GM23338 (cell line): ENCODE results near the gene MEGF11. TPM values are rescaled to one million over a fixed set of nuclear protein-coding genes. Genes with fewer than 3 reads are reported as not detected.

Experiments used
- ATAC-seq: fragments of 200-7000 bp; cut with Tn5 transposase; 3 replicates; pipeline ENCODE4 v1.9.1; 2020
- DNase-seq: peaks from one replicate; pipeline ENCODE4 v3.0.0-alpha.2; 2015; ENCODE audit warnings: low spot score
- H2AFZ ChIP-seq: fragments of 200-600 bp; sonication (generic); 2 replicates; pipeline ENCODE4 v1.8.0; 2016; ENCODE audit warnings: antibody characterized with exemption, mild to moderate bottlenecking, moderate library complexity
- H3F3A ChIP-seq: fragments of 200-600 bp; sonication (generic); replicated peaks from 2 replicates; pipeline ENCODE4 v1.8.0; 2017; ENCODE audit warnings: antibody characterized with exemption, mixed run types, low read depth
- H3K27ac ChIP-seq: fragments of 200-600 bp; sonication (generic); 2 replicates; pipeline ENCODE4 v1.6.1; 2016; ENCODE audit warnings: low read depth
- H3K27me3 ChIP-seq: fragments of 200-600 bp; sonication (generic); 2 replicates; pipeline ENCODE4 v1.8.0; 2016; ENCODE audit warnings: mild to moderate bottlenecking, mixed run types, moderate library complexity; ENCODE audit not compliant: insufficient read depth
- H3K36me3 ChIP-seq: fragments of 200-600 bp; sonication (generic); 2 replicates; pipeline ENCODE4 v1.8.0; 2016; ENCODE audit warnings: mild to moderate bottlenecking; ENCODE audit not compliant: insufficient read depth
- H3K4me1 ChIP-seq: fragments of 200-600 bp; sonication (generic); 2 replicates; pipeline ENCODE4 v1.8.0; 2016; ENCODE audit warnings: mild to moderate bottlenecking, moderate library complexity; ENCODE audit not compliant: insufficient read depth
- H3K4me2 ChIP-seq: fragments of 200-600 bp; sonication (generic); 2 replicates; pipeline ENCODE4 v1.7.1; 2017; ENCODE audit warnings: mixed run types
- H3K4me3 ChIP-seq: fragments of 200-600 bp; sonication (generic); 2 replicates; pipeline ENCODE4 v1.6.1; 2016; ENCODE audit warnings: mixed run types
- H3K79me2 ChIP-seq: fragments of 200-600 bp; sonication (generic); replicated peaks from 2 replicates; pipeline ENCODE4 v1.8.0; 2017; ENCODE audit warnings: mild to moderate bottlenecking; ENCODE audit not compliant: insufficient read depth
- H3K9me2 ChIP-seq: fragments of 200-600 bp; sonication (generic); 2 replicates; pipeline ENCODE4 v1.8.0; 2017; ENCODE audit not compliant: insufficient read depth
- H4K20me1 ChIP-seq: fragments of 200-600 bp; sonication (generic); replicated peaks from 2 replicates; pipeline ENCODE4 v1.8.0; 2017; ENCODE audit warnings: mild to moderate bottlenecking; ENCODE audit not compliant: insufficient read depth
- H3K27ac Mint-ChIP-seq: 2 replicates; pipeline ENCODE4 v1.8.0; 2020; ENCODE audit warnings: inconsistent platforms, mild to moderate bottlenecking, moderate library complexity, mixed read lengths
- H3K27me3 Mint-ChIP-seq: 3 replicates; pipeline ENCODE4 v1.8.0; 2022; ENCODE audit warnings: low read depth, mild to moderate bottlenecking, moderate library complexity, mixed read lengths, inconsistent platforms; ENCODE audit not compliant: insufficient read depth, poor library complexity
- H3K36me3 Mint-ChIP-seq: 3 replicates; pipeline ENCODE4 v1.8.0; 2021; ENCODE audit warnings: low read depth, mild to moderate bottlenecking, inconsistent platforms, moderate library complexity, mixed read lengths
- H3K4me1 Mint-ChIP-seq: 3 replicates; pipeline ENCODE4 v1.8.0; 2020; ENCODE audit warnings: mild to moderate bottlenecking, inconsistent platforms, mixed read lengths
- H3K4me3 Mint-ChIP-seq: 3 replicates; pipeline ENCODE4 v1.8.0; 2021; ENCODE audit warnings: moderate library complexity, mild to moderate bottlenecking, inconsistent platforms, mixed read lengths
- H3K9me3 Mint-ChIP-seq: 3 replicates; pipeline ENCODE4 v1.8.0; 2020; ENCODE audit warnings: moderate library complexity, mild to moderate bottlenecking, inconsistent platforms, mixed read lengths
- CREB1 ChIP-seq: fragments of 250-450 bp; sonication (Bioruptor Pico); IDR thresholded peaks from 2 replicates; pipeline ENCODE4 v1.5.0; 2020; ENCODE audit warnings: low read depth, mild to moderate bottlenecking, moderate library complexity
- ETS1 ChIP-seq: IDR thresholded peaks from 2 replicates; pipeline ENCODE4 v1.6.1; 2016; ENCODE audit warnings: antibody characterized with exemption
- EZH2 ChIP-seq: fragments of 200-600 bp; sonication (generic); IDR thresholded peaks from one replicate; pipeline ENCODE4 v1.8.0; 2017; ENCODE audit warnings: antibody characterized with exemption, mild to moderate bottlenecking, low read depth; ENCODE audit not compliant: unreplicated experiment
- NANOG ChIP-seq: IDR thresholded peaks from 2 replicates; pipeline ENCODE4 v1.6.1; 2016; ENCODE audit warnings: antibody characterized with exemption, borderline replicate concordance
- POLR2AphosphoS5 ChIP-seq: IDR thresholded peaks from 2 replicates; pipeline ENCODE4 v1.6.1; 2016; ENCODE audit warnings: antibody characterized with exemption, low read depth
- STAT1 ChIP-seq: IDR thresholded peaks from one replicate; pipeline ENCODE4 v1.6.1; 2016; ENCODE audit warnings: antibody characterized with exemption; ENCODE audit not compliant: unreplicated experiment
- polyA plus RNA-seq: library from polyadenylated mRNA; unstranded; fragments of >200 nt; fragmentation: Nextera tagmentation; extraction: Ambion mirVana; gene quantifications from 2 replicates; pipeline ENCODE4 v1.2.1, GENCODE V29; 2016
- total RNA-seq: library from RNA; depleted of rRNA; stranded (reverse); fragments of >200 nt; shearing (Covaris generic); gene quantifications from 2 replicates; pipeline ENCODE4 v1.2.3, GENCODE V29; 2014
- TF ChIP-seq, protein P1 (sequence below), 2 experiments: fragments of 200-600 bp in 1 of 2; sonication (generic) in 1 of 2; conservative IDR thresholded peaks; 2 replicates each; pipeline versions ENCODE4 v1.5.1 to v1.6.1; 2016 to 2017; ENCODE audit warnings: antibody characterized with exemption in 2 of 2, low read depth in 2 of 2, mild to moderate bottlenecking in 2 of 2, moderate library complexity in 1 of 2
- TF ChIP-seq, protein P2 (sequence below): IDR thresholded peaks from one replicate; pipeline ENCODE4 v1.6.1; 2018; ENCODE audit warnings: antibody characterized with exemption; ENCODE audit not compliant: unreplicated experiment
- TF ChIP-seq, protein P3 (sequence below): fragments of 250-450 bp; sonication (Bioruptor Pico); IDR thresholded peaks from 2 replicates; pipeline ENCODE4 v1.5.0; 2020; ENCODE audit warnings: mild to moderate bottlenecking, moderate library complexity

MEGF11 gene
- total and polyA plus RNA-seq, 2 experiments from 2014 or later, result 1.3 to 1.9 TPM

DNA sequence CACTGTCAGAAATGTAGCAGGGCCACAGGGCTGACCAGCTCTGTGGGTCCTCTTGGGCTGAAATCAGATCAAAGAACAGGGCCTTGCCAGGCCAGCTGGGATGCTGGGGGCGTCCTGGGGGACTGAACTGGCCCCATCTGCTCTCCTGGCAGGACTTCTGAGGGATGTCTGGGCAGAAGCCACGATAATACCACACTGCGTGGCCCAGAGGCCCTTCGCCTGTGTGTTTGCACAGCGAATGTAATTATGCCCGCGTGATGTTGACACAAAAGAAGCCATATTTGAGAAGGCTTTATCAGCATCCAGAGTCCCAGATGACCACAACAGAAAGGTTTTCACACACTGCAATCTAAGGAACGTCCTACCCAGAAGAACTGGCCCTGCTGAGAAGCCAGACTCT, 210.3 kb downstream of the MEGF11 start (continued):
- TF ChIP-seq, protein P1, sequence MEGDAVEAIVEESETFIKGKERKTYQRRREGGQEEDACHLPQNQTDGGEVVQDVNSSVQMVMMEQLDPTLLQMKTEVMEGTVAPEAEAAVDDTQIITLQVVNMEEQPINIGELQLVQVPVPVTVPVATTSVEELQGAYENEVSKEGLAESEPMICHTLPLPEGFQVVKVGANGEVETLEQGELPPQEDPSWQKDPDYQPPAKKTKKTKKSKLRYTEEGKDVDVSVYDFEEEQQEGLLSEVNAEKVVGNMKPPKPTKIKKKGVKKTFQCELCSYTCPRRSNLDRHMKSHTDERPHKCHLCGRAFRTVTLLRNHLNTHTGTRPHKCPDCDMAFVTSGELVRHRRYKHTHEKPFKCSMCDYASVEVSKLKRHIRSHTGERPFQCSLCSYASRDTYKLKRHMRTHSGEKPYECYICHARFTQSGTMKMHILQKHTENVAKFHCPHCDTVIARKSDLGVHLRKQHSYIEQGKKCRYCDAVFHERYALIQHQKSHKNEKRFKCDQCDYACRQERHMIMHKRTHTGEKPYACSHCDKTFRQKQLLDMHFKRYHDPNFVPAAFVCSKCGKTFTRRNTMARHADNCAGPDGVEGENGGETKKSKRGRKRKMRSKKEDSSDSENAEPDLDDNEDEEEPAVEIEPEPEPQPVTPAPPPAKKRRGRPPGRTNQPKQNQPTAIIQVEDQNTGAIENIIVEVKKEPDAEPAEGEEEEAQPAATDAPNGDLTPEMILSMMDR (conservative IDR thresholded peaks at IDR 0.05; ENCODE audit: low read depth in 2 of 2), result no peak
- TF ChIP-seq, protein P2, sequence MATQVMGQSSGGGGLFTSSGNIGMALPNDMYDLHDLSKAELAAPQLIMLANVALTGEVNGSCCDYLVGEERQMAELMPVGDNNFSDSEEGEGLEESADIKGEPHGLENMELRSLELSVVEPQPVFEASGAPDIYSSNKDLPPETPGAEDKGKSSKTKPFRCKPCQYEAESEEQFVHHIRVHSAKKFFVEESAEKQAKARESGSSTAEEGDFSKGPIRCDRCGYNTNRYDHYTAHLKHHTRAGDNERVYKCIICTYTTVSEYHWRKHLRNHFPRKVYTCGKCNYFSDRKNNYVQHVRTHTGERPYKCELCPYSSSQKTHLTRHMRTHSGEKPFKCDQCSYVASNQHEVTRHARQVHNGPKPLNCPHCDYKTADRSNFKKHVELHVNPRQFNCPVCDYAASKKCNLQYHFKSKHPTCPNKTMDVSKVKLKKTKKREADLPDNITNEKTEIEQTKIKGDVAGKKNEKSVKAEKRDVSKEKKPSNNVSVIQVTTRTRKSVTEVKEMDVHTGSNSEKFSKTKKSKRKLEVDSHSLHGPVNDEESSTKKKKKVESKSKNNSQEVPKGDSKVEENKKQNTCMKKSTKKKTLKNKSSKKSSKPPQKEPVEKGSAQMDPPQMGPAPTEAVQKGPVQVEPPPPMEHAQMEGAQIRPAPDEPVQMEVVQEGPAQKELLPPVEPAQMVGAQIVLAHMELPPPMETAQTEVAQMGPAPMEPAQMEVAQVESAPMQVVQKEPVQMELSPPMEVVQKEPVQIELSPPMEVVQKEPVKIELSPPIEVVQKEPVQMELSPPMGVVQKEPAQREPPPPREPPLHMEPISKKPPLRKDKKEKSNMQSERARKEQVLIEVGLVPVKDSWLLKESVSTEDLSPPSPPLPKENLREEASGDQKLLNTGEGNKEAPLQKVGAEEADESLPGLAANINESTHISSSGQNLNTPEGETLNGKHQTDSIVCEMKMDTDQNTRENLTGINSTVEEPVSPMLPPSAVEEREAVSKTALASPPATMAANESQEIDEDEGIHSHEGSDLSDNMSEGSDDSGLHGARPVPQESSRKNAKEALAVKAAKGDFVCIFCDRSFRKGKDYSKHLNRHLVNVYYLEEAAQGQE, result no peak
- TF ChIP-seq STAT1 (no peak), NANOG (no peak), EZH2 (no peak), CREB1 (CRISPR knock-in tag) (no peak), POLR2AphosphoS5 (no peak)

DNA sequence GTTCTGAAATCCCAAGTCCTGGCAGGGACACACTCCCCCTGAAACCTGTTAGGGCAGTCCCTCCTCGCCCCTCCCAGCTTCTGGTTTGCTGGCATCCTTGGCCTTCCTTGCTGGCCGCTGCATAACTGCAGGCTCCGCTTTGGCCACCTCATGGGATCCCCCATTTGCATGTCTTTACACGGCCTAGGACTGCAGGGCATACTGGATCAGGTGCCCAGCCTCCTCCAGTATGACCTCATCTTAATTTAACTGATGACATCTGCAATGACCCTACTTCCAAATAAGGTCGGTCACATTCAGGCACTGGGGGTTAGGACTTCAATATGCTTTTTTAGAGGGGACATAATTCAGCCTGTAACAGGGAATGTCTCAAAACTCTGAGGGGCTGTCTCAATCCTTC, 210.9 kb downstream of the MEGF11 start:
- H3K9me3 Mint-ChIP-seq, result no peaks in the 10 kb centered on the region
- peak; percentile 86 for TF ChIP-seq CREB1 (CRISPR knock-in tag)
- no peak for TF ChIP-seq NANOG
- TF ChIP-seq, protein P3, sequence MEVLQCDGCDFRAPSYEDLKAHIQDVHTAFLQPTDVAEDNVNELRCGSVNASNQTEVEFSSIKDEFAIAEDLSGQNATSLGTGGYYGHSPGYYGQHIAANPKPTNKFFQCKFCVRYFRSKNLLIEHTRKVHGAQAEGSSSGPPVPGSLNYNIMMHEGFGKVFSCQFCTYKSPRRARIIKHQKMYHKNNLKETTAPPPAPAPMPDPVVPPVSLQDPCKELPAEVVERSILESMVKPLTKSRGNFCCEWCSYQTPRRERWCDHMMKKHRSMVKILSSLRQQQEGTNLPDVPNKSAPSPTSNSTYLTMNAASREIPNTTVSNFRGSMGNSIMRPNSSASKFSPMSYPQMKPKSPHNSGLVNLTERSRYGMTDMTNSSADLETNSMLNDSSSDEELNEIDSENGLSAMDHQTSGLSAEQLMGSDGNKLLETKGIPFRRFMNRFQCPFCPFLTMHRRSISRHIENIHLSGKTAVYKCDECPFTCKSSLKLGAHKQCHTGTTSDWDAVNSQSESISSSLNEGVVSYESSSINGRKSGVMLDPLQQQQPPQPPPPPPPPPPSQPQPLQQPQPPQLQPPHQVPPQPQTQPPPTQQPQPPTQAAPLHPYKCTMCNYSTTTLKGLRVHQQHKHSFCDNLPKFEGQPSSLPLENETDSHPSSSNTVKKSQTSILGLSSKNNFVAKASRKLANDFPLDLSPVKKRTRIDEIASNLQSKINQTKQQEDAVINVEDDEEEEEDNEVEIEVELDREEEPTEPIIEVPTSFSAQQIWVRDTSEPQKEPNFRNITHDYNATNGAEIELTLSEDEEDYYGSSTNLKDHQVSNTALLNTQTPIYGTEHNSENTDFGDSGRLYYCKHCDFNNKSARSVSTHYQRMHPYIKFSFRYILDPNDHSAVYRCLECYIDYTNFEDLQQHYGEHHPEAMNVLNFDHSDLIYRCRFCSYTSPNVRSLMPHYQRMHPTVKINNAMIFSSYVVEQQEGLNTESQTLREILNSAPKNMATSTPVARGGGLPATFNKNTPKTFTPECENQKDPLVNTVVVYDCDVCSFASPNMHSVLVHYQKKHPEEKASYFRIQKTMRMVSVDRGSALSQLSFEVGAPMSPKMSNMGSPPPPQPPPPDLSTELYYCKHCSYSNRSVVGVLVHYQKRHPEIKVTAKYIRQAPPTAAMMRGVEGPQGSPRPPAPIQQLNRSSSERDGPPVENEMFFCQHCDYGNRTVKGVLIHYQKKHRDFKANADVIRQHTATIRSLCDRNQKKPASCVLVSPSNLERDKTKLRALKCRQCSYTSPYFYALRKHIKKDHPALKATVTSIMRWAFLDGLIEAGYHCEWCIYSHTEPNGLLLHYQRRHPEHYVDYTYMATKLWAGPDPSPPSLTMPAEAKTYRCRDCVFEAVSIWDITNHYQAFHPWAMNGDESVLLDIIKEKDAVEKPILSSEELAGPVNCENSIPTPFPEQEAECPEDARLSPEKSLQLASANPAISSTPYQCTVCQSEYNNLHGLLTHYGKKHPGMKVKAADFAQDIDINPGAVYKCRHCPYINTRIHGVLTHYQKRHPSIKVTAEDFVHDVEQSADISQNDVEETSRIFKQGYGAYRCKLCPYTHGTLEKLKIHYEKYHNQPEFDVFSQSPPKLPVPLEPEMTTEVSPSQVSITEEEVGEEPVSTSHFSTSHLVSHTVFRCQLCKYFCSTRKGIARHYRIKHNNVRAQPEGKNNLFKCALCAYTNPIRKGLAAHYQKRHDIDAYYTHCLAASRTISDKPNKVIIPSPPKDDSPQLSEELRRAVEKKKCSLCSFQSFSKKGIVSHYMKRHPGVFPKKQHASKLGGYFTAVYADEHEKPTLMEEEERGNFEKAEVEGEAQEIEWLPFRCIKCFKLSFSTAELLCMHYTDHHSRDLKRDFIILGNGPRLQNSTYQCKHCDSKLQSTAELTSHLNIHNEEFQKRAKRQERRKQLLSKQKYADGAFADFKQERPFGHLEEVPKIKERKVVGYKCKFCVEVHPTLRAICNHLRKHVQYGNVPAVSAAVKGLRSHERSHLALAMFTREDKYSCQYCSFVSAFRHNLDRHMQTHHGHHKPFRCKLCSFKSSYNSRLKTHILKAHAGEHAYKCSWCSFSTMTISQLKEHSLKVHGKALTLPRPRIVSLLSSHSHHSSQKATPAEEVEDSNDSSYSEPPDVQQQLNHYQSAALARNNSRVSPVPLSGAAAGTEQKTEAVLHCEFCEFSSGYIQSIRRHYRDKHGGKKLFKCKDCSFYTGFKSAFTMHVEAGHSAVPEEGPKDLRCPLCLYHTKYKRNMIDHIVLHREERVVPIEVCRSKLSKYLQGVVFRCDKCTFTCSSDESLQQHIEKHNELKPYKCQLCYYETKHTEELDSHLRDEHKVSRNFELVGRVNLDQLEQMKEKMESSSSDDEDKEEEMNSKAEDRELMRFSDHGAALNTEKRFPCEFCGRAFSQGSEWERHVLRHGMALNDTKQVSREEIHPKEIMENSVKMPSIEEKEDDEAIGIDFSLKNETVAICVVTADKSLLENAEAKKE (CRISPR knock-in tag), result no peak
- no peak for TF ChIP-seq ETS1
- H3K27ac Mint-ChIP-seq, result peak overlapping the region; percentile 91
- H3K27ac ChIP-seq, result no peak overlapping the region
- peaks cover 6% of the 10 kb centered on the region for H3K27me3 Mint-ChIP-seq
- H3K36me3 Mint-ChIP-seq, result no peaks in the 10 kb centered on the region
- no peaks in the 10 kb centered on the region for H3K36me3 ChIP-seq
- no peaks in the 10 kb centered on the region for H3K27me3 ChIP-seq
- peak; percentile 87 for ATAC-seq
- peaks cover 43% of the 10 kb centered on the region for H3K4me1 ChIP-seq
- H3K4me2 ChIP-seq, result no peak overlapping the region
- no peaks in the 10 kb centered on the region for H4K20me1 ChIP-seq
- peaks cover 7% of the 10 kb centered on the region; the same call in 1 of the 2 replicates for H3F3A ChIP-seq
- peak; percentile 81 for DNase-seq
- no peak overlapping the region for H2AFZ ChIP-seq
- H3K4me3 ChIP-seq, result no peak overlapping the region
- peaks cover 55% of the 10 kb centered on the region for H3K4me1 Mint-ChIP-seq
- no peaks in the 10 kb centered on the region for H3K9me2 ChIP-seq
- H3K79me2 ChIP-seq, result no peaks in the 10 kb centered on the region
- H3K4me3 Mint-ChIP-seq, result no peak overlapping the region
